Measurements from ENCODE around the gene STOM.

STOM gene

GRCh38 chr9:121376214-121376830 lies 6.3 kb upstream of the STOM start:
- Histone ChIP-seq H3K27me3 (replicated peaks) (no peaks in the 10 kb centered on the region), H3K36me3 (replicated peaks) (no peaks in the 10 kb centered on the region), H3K27ac (no peak overlapping the region), H3K4me3 (ENCODE audit: low read depth, low read length) (no peak overlapping the region)
- in situ Hi-C loops (cut with HindIII; ENCODE audit: low pct_ligation_motif_present, low sequenced_read_pairs): no loop called here
- no peak for DNase-seq
- peak; percentile 1 for TF ChIP-seq CTCF (IDR thresholded peaks at IDR 0.05; ENCODE audit: low read depth, low read length, missing control alignments)

- no peak for TF ChIP-seq CTCF (IDR thresholded peaks at IDR 0.05; ENCODE audit: low read depth, low read length, missing control alignments)
- in situ Hi-C loops (cut with HindIII; ENCODE audit: low pct_ligation_motif_present, low sequenced_read_pairs): no loop called here
- DNase-seq: no peak
- H3K4me3 ChIP-seq (ENCODE audit: low read depth, low read length): no peak overlapping the region
- no peaks in the 10 kb centered on the region for H3K36me3 ChIP-seq (replicated peaks)
- no peak overlapping the region for H3K27ac ChIP-seq
- no peaks in the 10 kb centered on the region for H3K27me3 ChIP-seq (replicated peaks)
Measured at GRCh38 chr9:121373011-121373729, 3.1 kb upstream of the STOM start.

GRCh38 chr9:121372239-121373010 lies 2.4 kb upstream of the STOM start:
- no peaks in the 10 kb centered on the region for H3K36me3 ChIP-seq (replicated peaks)
- no peak for TF ChIP-seq CTCF (IDR thresholded peaks at IDR 0.05; ENCODE audit: low read depth, low read length, missing control alignments)
- DNase-seq: no peak
- H3K27ac ChIP-seq: no peak overlapping the region
- in situ Hi-C loops (cut with HindIII; ENCODE audit: low pct_ligation_motif_present, low sequenced_read_pairs): no loop called here
- H3K4me3 ChIP-seq (ENCODE audit: low read depth, low read length): no peak overlapping the region
- no peaks in the 10 kb centered on the region for H3K27me3 ChIP-seq (replicated peaks)

- Histone ChIP-seq H3K27ac (no peak overlapping the region), H3K36me3 (replicated peaks) (no peaks in the 10 kb centered on the region), H3K27me3 (replicated peaks) (no peaks in the 10 kb centered on the region), H3K4me3 (ENCODE audit: low read depth, low read length) (no peak overlapping the region)
- in situ Hi-C loops (cut with HindIII; ENCODE audit: low pct_ligation_motif_present, low sequenced_read_pairs): no loop called here
- DNase-seq: no peak
- no peak for TF ChIP-seq CTCF (IDR thresholded peaks at IDR 0.05; ENCODE audit: low read depth, low read length, missing control alignments)
Measured at GRCh38 chr9:121371495-121372061, 1.5 kb upstream of the STOM start.

- Histone ChIP-seq H3K4me3 (ENCODE audit: low read depth, low read length) (peak overlapping the region; percentile 78), H3K27me3 (replicated peaks) (no peaks in the 10 kb centered on the region), H3K27ac (no peak overlapping the region), H3K36me3 (replicated peaks) (no peaks in the 10 kb centered on the region)
- no peak for DNase-seq
- in situ Hi-C loops (cut with HindIII; ENCODE audit: low pct_ligation_motif_present, low sequenced_read_pairs): no loop called here
- no peak for TF ChIP-seq CTCF (IDR thresholded peaks at IDR 0.05; ENCODE audit: low read depth, low read length, missing control alignments)
Measured at GRCh38 chr9:121368745-121369144, 1.3 kb downstream of the STOM start.

Measured in brain microvascular endothelial cell (primary cell).